H1 (cell line): ENCODE data around the gene TMEM79. TPM values are rescaled to one million over a fixed set of nuclear protein-coding genes. Genes with fewer than 3 reads are reported as not detected.

ENCODE experiments used
- CTCF ChIA-PET: fragments of 300-600 bp; sonication (Branson Sonifier 250); formaldehyde crosslinking; loops from one replicate; lab custom pipeline; 2021; ENCODE audit not compliant: partially characterized antibody; lab: Charles Lee
- POLR2A ChIA-PET: fragments of 300-600 bp; sonication (Branson Sonifier 250); formaldehyde crosslinking; loops from one replicate; lab custom pipeline; 2021; ENCODE audit warnings: inconsistent platforms; ENCODE audit not compliant: partially characterized antibody; lab: Charles Lee
- DNase-seq, 2 experiments: peaks; one replicate each; pipeline versions ENCODE4 v3.0.0 to v3.0.0-alpha.2; 2010 to 2022; ENCODE audit warnings: low spot score in 2 of 2, low read depth in 1 of 2, mixed read lengths in 1 of 2
- FAIRE-seq: peaks from 2 replicates; lab custom pipeline; 2011; peaks lifted over from hg19 to GRCh38; lab: Jason Lieb, UNC
- H2AFZ ChIP-seq: 2 replicates; pipeline ENCODE4 v1.8.1; 2012; ENCODE audit warnings: low read length, inconsistent platforms
- H2AK5ac ChIP-seq: 2 replicates; pipeline ENCODE4 v1.6.1; 2013; ENCODE audit warnings: low read depth, low read length
- H2BK120ac ChIP-seq: replicated peaks from 2 replicates; pipeline ENCODE3; 2013; ENCODE audit warnings: low read depth, low read length, inconsistent platforms
- H2BK12ac ChIP-seq: 2 replicates; pipeline ENCODE4 v1.6.1; 2013; ENCODE audit warnings: low read depth, low read length
- H2BK15ac ChIP-seq: 2 replicates; pipeline ENCODE4 v1.6.1; 2013; ENCODE audit warnings: low read length
- H2BK20ac ChIP-seq: 2 replicates; pipeline ENCODE4 v1.6.1; 2013; ENCODE audit warnings: low read length
- H2BK5ac ChIP-seq: 2 replicates; pipeline ENCODE4 v1.6.1; 2013; ENCODE audit warnings: low read depth, low read length
- H3K14ac ChIP-seq: 2 replicates; pipeline ENCODE4 v1.6.1; 2013; ENCODE audit warnings: inconsistent platforms; ENCODE audit not compliant: insufficient read length
- H3K18ac ChIP-seq: 2 replicates; pipeline ENCODE4 v1.6.1; 2013; ENCODE audit warnings: low read length; ENCODE audit errors: extremely low read depth
- H3K23ac ChIP-seq: 2 replicates; pipeline ENCODE4 v1.6.1; 2013; ENCODE audit warnings: inconsistent platforms; ENCODE audit not compliant: insufficient read length
- H3K23me2 ChIP-seq: 2 replicates; pipeline ENCODE4 v1.6.1; 2013; ENCODE audit warnings: low read depth, low read length
- H3K27ac ChIP-seq: 2 replicates; pipeline ENCODE4 v1.6.1; 2011; ENCODE audit warnings: low read depth, low read length, inconsistent platforms
- H3K27me3 ChIP-seq, 4 experiments: replicated peaks in 1 of 4; 1 replicate in 1 of 4; 2 replicates in 3 of 4; pipeline versions ENCODE4 v1.6.1 to v1.8.1; 2011 to 2013; ENCODE audit warnings: low read length in 3 of 4, mild to moderate bottlenecking in 3 of 4, inconsistent platforms in 2 of 4, mixed read lengths in 2 of 4, moderate library complexity in 1 of 4; ENCODE audit not compliant: control insufficient read depth in 3 of 4, insufficient read depth in 3 of 4; ENCODE audit errors: extremely low read depth in 1 of 4
- H3K36me3 ChIP-seq, 4 experiments: 2 replicates each; pipeline versions ENCODE4 v1.6.1 to v1.8.1; 2011 to 2013; ENCODE audit warnings: mild to moderate bottlenecking in 4 of 4, low read length in 3 of 4, moderate library complexity in 2 of 4, control low read depth in 1 of 4, inconsistent platforms in 1 of 4; ENCODE audit not compliant: insufficient read depth in 4 of 4, control insufficient read depth in 2 of 4
- H3K4ac ChIP-seq: replicated peaks from 2 replicates; pipeline ENCODE3; 2013; ENCODE audit warnings: low read length, low read depth, mixed read lengths, inconsistent platforms; ENCODE audit not compliant: insufficient read length
- H3K4me1 ChIP-seq, 4 experiments: replicated peaks in 1 of 4; 1 replicate in 1 of 4; 2 replicates in 3 of 4; pipeline versions ENCODE4 v1.6.1 to v1.8.1; 2011 to 2013; ENCODE audit warnings: low read length in 3 of 4, inconsistent platforms in 2 of 4, mixed read lengths in 1 of 4; ENCODE audit not compliant: insufficient read depth in 4 of 4, control insufficient read depth in 3 of 4
- H3K4me2 ChIP-seq, 2 experiments: 2 replicates each; pipeline versions ENCODE4 v1.6.1 to v1.8.1; 2011 to 2013; ENCODE audit warnings: low read depth in 2 of 2, low read length in 2 of 2, control low read depth in 1 of 2, inconsistent platforms in 1 of 2, mild to moderate bottlenecking in 1 of 2; ENCODE audit not compliant: insufficient read depth in 1 of 2
- H3K4me3 ChIP-seq, 4 experiments: fragments of 200-600, 300-600 bp in 1 of 4; sonication (generic), shearing (Covaris generic), sonication (Bioruptor Twin) in 1 of 4; 2 replicates each; pipeline versions ENCODE4 v1.5.1 to v1.8.1; 2011 to 2016; ENCODE audit warnings: low read length in 4 of 4, low read depth in 3 of 4, control low read depth in 2 of 4, inconsistent platforms in 2 of 4, mild to moderate bottlenecking in 2 of 4, mixed read lengths in 1 of 4, moderate library complexity in 1 of 4; ENCODE audit not compliant: insufficient read depth in 2 of 4; ENCODE audit errors: extremely low read depth in 1 of 4
- H3K56ac ChIP-seq: replicated peaks from 2 replicates; pipeline ENCODE3; 2013; ENCODE audit warnings: low read depth, mild to moderate bottlenecking, mixed read lengths, low read length, inconsistent platforms; ENCODE audit not compliant: insufficient read length
- H3K79me1 ChIP-seq: 2 replicates; pipeline ENCODE4 v1.6.1; 2013; ENCODE audit warnings: low read depth, low read length, control low read depth
- H3K79me2 ChIP-seq, 2 experiments: 2 replicates each; pipeline versions ENCODE4 v1.6.1 to v1.8.1; 2012 to 2013; ENCODE audit warnings: low read length in 2 of 2, mild to moderate bottlenecking in 2 of 2, inconsistent platforms in 1 of 2; ENCODE audit not compliant: insufficient read depth in 2 of 2, control insufficient read depth in 1 of 2
- H3K9ac ChIP-seq, 4 experiments: replicated peaks in 1 of 4; 1 replicate in 1 of 4; 2 replicates in 3 of 4; pipeline versions ENCODE4 v1.6.1 to v1.8.1; 2011 to 2013; ENCODE audit warnings: low read depth in 3 of 4, low read length in 3 of 4, control low read depth in 2 of 4, mild to moderate bottlenecking in 2 of 4, moderate library complexity in 2 of 4, inconsistent platforms in 1 of 4; ENCODE audit errors: extremely low read depth in 1 of 4
- H3K9me3 ChIP-seq, 2 experiments: 2 replicates each; pipeline versions ENCODE4 v1.6.1 to v1.8.1; 2012 to 2013; ENCODE audit warnings: mild to moderate bottlenecking in 2 of 2, moderate library complexity in 2 of 2, control low read depth in 1 of 2, inconsistent platforms in 1 of 2, low read depth in 1 of 2, low read length in 1 of 2, mixed read lengths in 1 of 2; ENCODE audit not compliant: insufficient read depth in 2 of 2
- H4K20me1 ChIP-seq, 2 experiments: replicated peaks in 1 of 2; 2 replicates each; pipeline versions ENCODE3 to v1.8.1; 2011 to 2013; ENCODE audit warnings: inconsistent platforms in 2 of 2, low read length in 2 of 2, mild to moderate bottlenecking in 1 of 2; ENCODE audit not compliant: insufficient read depth in 2 of 2, control insufficient read depth in 1 of 2
- H4K5ac ChIP-seq: 2 replicates; pipeline ENCODE4 v1.6.1; 2013; ENCODE audit warnings: low read length, low read depth, mixed read lengths, inconsistent platforms; ENCODE audit not compliant: insufficient read length
- H4K8ac ChIP-seq: 2 replicates; pipeline ENCODE4 v1.8.0; 2013; ENCODE audit warnings: mild to moderate bottlenecking, moderate library complexity, low read length, inconsistent platforms; ENCODE audit not compliant: insufficient read depth; ENCODE audit errors: extremely low read depth
- H4K91ac ChIP-seq: replicated peaks from 2 replicates; pipeline ENCODE3; 2013; ENCODE audit warnings: low read length, mixed read lengths, inconsistent platforms; ENCODE audit not compliant: insufficient read length
- ATF2 ChIP-seq: IDR thresholded peaks from 2 replicates; pipeline ENCODE4 v1.6.1; 2012; ENCODE audit warnings: low read length, inconsistent platforms
- CREB1 ChIP-seq: IDR thresholded peaks from 2 replicates; pipeline ENCODE4 v1.6.1; 2012; ENCODE audit warnings: inconsistent platforms
- GTF2F1 ChIP-seq: IDR thresholded peaks from 2 replicates; pipeline ENCODE4 v1.6.1; 2012; ENCODE audit warnings: low read depth, low read length, improper control_type of control experiment, borderline replicate concordance
- POLR2A ChIP-seq, 2 experiments: IDR thresholded peaks; 1 replicate in 1 of 2; 2 replicates in 1 of 2; pipeline ENCODE4 v1.6.1; 2011; ENCODE audit warnings: low read depth in 2 of 2, low read length in 2 of 2, mild to moderate bottlenecking in 2 of 2; ENCODE audit errors: control extremely low read depth in 1 of 2
- RAD21 ChIP-seq, 2 experiments: IDR thresholded peaks in 1 of 2; conservative IDR thresholded peaks in 1 of 2; 2 replicates each; pipeline ENCODE4 v1.6.1; 2011; ENCODE audit warnings: low read depth in 2 of 2, low read length in 2 of 2, improper control_type of control experiment in 1 of 2, inconsistent platforms in 1 of 2, mild to moderate bottlenecking in 1 of 2, moderate library complexity in 1 of 2
- SIN3A ChIP-seq, 2 experiments: IDR thresholded peaks in 1 of 2; conservative IDR thresholded peaks in 1 of 2; 2 replicates each; pipeline ENCODE4 v1.6.1; 2011 to 2012; ENCODE audit warnings: low read length in 2 of 2, improper control_type of control experiment in 1 of 2, low read depth in 1 of 2, mild to moderate bottlenecking in 1 of 2
- SP2 ChIP-seq: IDR thresholded peaks from 2 replicates; pipeline ENCODE4 v1.6.1; 2012; ENCODE audit warnings: mild to moderate bottlenecking, low read length, inconsistent platforms
- WGBS, 2 experiments: shearing (Covaris generic) in 1 of 2; methylation state at CpG; one replicate each; pipeline versions ENCODE4 v1.1.6 to v1.1.7; 2013 to 2015; ENCODE audit warnings: low lambda C conversion rate in 2 of 2, mixed read lengths in 2 of 2, inconsistent platforms in 1 of 2, low coverage in 1 of 2, missing lambda C conversion rate in 1 of 2; ENCODE audit not compliant: insufficient replicate concordance in 2 of 2, insufficient coverage in 1 of 2, insufficient read length in 1 of 2; ENCODE audit errors: extremely low coverage in 1 of 2, missing lambda C conversion rate in 1 of 2; 5-methylcytosine and 5-hydroxymethylcytosine counted together
- polyA plus RNA-seq, 7 experiments: library from polyadenylated mRNA; depleted of rRNA in 3 of 7; stranded (reverse) in 5 of 7; unstranded in 2 of 7; fragments of >200 nt in 5 of 7; fragments of 200-250 nt in 2 of 7; gene quantifications; 1 replicate in 5 of 7; 2 replicates in 1 of 7; 4 replicates in 1 of 7; pipeline versions ENCODE4 v1.2.1 to v1.2.3, GENCODE V29; 2011 to 2013; ENCODE audit warnings: missing spikeins in 2 of 7, mixed read lengths in 2 of 7
- total RNA-seq: library from RNA; stranded (reverse); fragmentation: NEBNext Ultra II Directional; extraction: Animal tissue kit (Norgen Biotek cat#: 25700); gene quantifications from 2 replicates; pipeline ENCODE4 v1.2.1, GENCODE V29; 2021

The TMEM79 gene
- total and polyA plus RNA-seq, 2 of the 8 experiments (the other 6 are each of a cell fraction or from before 2014, with no cell fraction given): 2.1 to 2.3 TPM

GRCh38 chr1:156291226-156292061 lies 7.3 kb downstream of the TMEM79 start:
- Histone ChIP-seq H2BK5ac (peak overlapping the region; percentile 40; the same call in 1 of the 2 replicates), H3K9ac (peak overlapping the region in 3 of 4 experiments; percentile 21 to 58 (median 26); a peak in 4 of 7 replicates), H3K4me2 (peak overlapping the region; percentile 78 to 87), H3K23me2 (peaks cover 7% of the 10 kb centered on the region; the same call in 1 of the 2 replicates), H3K27ac (no peak overlapping the region), H3K4me3 (peak overlapping the region; percentile 43 to 55 (median 52); a peak in 7 of 8 replicates), H2BK20ac (no peak overlapping the region), H3K56ac (no peak overlapping the region), H3K79me2 (no peaks in the 10 kb centered on the region), H3K18ac (no peak overlapping the region), H4K20me1 (peaks cover 0 to 3% of the 10 kb centered on the region in 2 experiments), H3K9me3 (no peaks in the 10 kb centered on the region), H2BK120ac (no peak overlapping the region), H2BK12ac (no peak overlapping the region), H4K8ac (peak overlapping the region; percentile 87), H3K27me3 (no peaks in the 10 kb centered on the region), H4K91ac (no peak overlapping the region), H3K36me3 (peaks cover 0 to 7% (median 0%) of the 10 kb centered on the region in 4 experiments; a peak in 2 of 8 replicates), H3K4ac (no peak overlapping the region), H3K4me1 (peaks cover 0 to 12% (median 4%) of the 10 kb centered on the region in 4 experiments; a peak in 3 of 7 replicates), H3K23ac (no peak overlapping the region), H2AK5ac (no peak overlapping the region), H3K79me1 (0 out of 2 replicates have a peak, but pooled peaks cover 3% of the 10 kb centered on the region), H3K14ac (no peak overlapping the region), H4K5ac (peak overlapping the region; percentile 39), H2BK15ac (no peak overlapping the region; the same call in 1 of the 2 replicates), H2AFZ (peak overlapping the region; percentile 94; the same call in 1 of the 2 replicates)
- FAIRE-seq (peak; percentile 24), DNase-seq (peak; percentile 75 to 95)
- POLR2A ChIA-PET: interaction anchor here (0.7 to 2.9 kb wide), 5 partner anchors 10 to 186 kb away, joined by 3 to 31 read pairs (median 9); partner anchors contain the start of gene SMG5
- CTCF ChIA-PET: interaction anchor here (0.6 to 1.3 kb wide), 5 partner anchors 18 to 203 kb away, joined by 3 to 4 read pairs (median 3); no protein-coding TSS in a partner anchor
- 28% methylated on average over 26 of the region's 37 CpGs; no CpG with 5 or more reads in 1 of the 2 experiments for whole genome bisulfite sequencing, 2 experiments
- TF ChIP-seq ATF2: no peak
- TF ChIP-seq CREB1: peak; percentile 25; the same call in 1 of the 2 replicates
- TF ChIP-seq SIN3A (conservative IDR thresholded peaks at IDR 0.05 in 1 of 2, IDR thresholded peaks at IDR 0.05 in 1 of 2; ENCODE audit: low read depth in 1 of 2, low read length in 2 of 2): peak in 1 of 2 experiments; percentile 61; a peak in 2 of 4 replicates
- no peak for TF ChIP-seq RAD21 (IDR thresholded peaks at IDR 0.05 in 1 of 2, conservative IDR thresholded peaks at IDR 0.05 in 1 of 2; ENCODE audit: low read depth in 2 of 2, low read length in 2 of 2)
- TF ChIP-seq GTF2F1: no peak
- peak; percentile 31 to 59; a peak in 2 of 3 replicates for TF ChIP-seq POLR2A (IDR thresholded peaks at IDR 0.05; ENCODE audit: control extremely low read depth in 1 of 2, low read depth in 2 of 2, low read length in 2 of 2)
- TF ChIP-seq SP2: no peak
